NCI-H1417 (cell line): ENCODE data around the gene USP35.
"Not testable (repeated sequence)": the region's sequence is repeated elsewhere in the genome, so short reads cannot be mapped to it uniquely, and the experiment has no call there.

Source experiments
- DNase-seq, 3 experiments: peaks; one replicate each; lab custom pipeline; 2025; lab: John Stamatoyannopoulos, UW

Gene USP35

DNA sequence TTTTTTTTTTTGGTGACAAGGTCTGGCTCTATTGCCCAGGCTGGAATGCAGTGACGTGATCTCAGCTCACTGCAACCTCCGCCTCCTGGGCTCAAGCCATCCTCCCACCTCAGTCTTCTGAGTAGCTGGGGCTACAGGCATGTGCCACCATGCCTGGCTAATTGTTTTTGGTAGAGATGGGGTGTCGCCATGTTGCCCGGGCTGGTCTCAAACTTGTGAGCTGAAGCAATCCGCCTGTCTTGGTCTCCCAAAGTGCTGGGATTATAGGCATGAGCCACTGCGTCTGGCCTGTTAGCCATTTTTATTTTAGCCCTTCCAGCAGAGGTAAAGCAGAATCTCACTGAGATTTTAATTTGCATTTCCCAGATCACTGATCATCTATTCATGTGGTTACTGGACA lies 44.3 kb downstream of the USP35 start:
- DNase-seq: not testable (repeated sequence)

DNA sequence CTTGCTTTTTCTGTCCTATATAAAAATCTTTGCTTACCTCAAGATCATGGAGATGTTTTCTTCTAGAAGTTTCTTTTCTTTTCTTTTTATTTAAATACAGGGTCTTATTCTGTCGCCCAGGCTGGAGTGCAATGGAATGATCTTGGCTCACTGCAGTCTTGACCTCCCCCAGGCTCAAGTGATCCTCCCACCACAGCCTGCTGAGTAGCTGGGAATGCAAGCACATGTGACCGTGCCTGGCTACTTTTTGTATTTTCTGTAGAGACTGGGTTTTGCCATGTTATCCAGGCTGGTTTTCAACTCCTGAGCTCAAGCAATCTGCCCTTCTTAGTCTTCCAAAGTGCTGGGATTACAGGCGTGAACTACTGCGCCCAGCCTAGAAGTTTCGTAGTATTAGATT lies 45.3 kb downstream of the USP35 start:
- DNase-seq: no peak

DNA sequence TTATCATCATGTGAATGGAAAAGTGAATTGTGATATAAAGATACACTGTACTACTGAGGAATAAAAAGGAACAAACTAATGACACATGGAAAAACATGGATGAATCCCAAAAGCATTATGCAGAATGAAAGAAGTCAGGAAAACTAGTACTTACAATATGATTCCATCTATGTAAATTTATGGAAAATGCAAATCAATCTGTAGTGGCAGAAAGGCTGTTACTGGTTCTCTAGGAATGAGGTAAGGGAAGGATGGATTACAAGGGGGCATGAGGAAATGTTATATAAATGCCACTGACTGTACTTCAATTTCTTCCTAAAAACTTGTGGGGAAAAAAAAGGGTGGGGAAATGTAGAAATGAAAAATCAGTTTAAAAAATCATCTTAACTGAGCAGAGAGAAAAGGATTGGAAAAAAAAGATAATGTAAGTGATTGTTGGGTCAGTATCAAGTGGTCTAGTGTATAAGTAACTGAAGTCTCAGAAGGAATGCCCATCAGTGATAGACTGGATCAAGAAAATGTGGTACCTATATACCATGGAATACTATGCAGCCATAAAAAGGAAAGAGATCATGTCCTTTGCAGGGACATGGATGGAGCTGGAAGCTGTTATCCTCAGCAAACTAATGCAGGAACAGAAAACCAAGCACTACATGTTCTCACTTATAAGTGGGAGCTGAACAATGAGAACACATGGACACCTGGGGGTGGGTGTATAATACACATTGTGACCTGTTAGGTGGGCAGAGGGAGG lies 48.8 kb downstream of the USP35 start:
- DNase-seq: no peak

DNA sequence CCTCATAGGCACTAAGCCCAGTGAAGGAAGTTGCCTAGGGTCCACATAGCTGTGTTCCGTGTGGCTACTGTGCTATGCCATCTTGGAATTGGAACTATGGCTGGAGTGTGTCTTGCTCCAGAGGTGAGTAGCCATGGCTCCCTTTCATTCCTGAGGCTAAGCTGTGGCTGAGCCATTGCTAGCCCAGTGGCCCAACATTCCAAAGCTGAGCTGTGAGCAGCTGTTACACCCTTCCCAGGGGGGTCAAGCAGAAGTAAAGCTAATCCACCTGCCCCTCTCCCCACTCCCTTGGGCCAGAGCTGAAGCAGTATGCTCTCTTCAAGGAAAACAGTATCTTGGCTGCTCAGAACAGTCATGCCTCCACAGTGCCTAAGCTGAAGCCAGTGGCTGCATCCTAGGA lies 51.1 kb downstream of the USP35 start:
- DNase-seq: no peak

DNA sequence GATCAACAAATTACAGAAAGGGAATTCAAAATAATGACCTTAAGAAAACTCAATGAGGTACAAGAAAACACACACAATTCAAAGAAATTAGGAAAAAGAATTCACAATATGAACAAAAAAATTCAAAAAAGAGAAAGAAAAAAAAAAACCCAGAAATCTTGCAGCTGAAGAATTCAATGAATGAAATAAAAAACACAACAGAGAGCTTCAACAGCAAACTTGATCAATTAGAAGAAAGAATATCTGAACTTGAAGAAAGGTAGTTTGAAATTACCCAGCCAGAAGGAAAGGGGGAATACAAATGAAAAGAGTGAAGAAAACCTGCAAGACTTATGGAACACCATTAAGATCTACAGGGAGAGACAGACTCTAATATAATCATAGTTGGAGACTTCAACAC lies 52.8 kb downstream of the USP35 start:
- no peak for DNase-seq

DNA sequence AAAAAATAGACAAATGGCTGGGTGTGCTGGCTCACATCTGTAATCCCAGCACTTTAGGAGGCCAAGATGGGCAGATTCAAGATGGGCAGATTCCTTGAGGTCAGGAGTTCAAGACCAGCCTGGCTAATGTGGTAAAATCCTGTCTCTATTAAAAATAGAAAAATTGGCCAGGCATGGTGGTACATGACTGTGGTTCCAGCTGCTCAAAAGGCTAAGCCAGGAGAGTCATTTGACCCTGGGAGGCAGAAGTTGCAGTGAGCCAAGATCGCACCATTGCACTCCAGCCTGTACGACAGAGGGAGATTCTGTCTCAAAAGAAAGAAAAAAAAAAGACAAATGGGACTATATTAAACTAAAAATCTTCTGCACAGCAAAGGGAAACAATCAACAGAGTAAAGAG lies 55.4 kb downstream of the USP35 start:
- DNase-seq: no peak

DNA sequence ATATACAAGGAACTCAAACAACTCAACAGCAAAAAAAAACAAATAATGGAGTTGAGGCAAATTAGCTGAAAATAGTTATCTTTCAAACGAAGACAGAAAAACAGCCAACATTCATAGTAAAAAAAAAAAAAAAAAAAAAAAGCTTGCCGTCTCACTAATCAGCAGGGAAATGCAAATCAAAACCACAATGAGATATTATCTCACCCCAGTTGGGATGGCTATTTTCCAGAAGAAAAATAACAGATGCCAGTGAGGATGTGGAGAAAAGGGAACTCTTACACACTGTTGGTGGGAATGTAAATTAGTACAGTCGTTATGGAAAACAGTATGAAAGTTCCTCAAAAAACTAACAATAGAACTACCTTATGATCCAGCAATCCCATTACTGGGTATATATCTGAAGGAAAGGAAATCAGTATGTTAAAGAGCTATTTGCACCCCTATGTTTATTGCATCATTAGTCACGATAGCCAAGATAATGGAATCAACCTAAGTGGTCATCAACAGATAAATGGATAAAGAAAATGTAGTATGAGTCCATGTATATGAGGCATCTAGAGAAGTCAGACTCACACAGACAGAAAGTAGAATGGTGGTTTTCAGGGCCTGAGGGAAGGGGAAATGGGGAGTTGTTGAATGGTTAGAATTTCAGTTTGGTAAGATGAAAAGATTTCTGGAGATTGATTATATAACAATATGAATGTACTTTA lies 56.0 kb downstream of the USP35 start:
- DNase-seq: no peak

DNA sequence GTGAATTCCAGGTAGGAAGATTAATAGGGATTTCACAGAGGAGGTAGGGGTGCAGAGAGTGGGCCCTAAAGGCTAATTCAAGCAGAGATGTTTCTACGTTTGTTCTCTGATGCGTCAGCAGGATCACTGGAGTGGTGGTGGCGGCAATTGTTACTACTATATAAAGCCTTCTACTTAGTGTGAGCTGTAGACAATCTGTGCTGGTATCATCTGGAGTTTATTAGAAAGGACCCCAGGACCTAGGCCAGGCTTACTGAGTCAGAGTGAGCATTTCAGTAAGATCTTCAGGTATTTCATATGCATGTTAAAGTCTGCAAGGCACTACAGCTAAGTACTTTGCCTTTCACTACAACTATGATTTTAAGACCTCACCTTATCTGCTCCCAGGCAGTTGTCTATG lies 59.5 kb downstream of the USP35 start:
- DNase-seq: no peak

DNA sequence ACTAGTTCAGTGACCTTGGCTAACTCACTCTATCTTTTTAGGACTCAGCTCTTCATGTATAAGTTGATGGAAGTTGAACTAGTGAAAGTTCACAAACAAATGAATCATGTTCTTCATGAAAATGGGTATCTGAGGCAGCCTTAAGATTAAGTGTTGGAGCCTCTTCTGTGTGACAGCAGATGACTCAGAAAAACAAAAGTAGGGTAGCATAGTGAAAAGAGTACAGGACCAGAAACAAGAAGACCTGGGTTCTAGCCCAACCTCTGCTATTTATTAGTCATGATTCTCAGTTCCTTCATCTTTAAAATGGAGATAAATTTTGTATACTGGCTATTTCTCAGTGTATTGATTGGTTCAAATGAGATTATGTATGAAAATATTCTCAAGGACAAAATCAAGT lies 60.2 kb downstream of the USP35 start:
- DNase-seq: no peak

DNA sequence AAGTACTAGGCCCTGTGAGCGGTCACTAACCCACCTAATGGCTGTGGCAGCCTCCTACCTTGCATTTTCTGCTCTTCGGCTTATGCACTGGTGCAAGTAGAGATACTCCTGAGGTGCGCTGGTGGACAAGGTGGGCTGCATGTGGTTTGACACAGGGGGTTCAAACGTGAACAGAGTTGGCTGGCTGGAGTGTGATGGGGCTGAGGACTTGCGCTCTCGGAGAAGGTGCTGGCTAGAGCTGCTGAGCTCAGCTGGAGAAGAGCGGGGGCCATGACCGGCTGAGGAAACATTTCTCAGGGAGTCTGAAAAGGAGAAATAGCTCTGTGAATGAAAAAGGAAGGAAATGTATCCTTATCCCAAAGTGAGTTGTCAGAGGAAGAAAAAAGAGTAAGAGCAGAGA lies 61.4 kb downstream of the USP35 start:
- DNase-seq: no peak

DNA sequence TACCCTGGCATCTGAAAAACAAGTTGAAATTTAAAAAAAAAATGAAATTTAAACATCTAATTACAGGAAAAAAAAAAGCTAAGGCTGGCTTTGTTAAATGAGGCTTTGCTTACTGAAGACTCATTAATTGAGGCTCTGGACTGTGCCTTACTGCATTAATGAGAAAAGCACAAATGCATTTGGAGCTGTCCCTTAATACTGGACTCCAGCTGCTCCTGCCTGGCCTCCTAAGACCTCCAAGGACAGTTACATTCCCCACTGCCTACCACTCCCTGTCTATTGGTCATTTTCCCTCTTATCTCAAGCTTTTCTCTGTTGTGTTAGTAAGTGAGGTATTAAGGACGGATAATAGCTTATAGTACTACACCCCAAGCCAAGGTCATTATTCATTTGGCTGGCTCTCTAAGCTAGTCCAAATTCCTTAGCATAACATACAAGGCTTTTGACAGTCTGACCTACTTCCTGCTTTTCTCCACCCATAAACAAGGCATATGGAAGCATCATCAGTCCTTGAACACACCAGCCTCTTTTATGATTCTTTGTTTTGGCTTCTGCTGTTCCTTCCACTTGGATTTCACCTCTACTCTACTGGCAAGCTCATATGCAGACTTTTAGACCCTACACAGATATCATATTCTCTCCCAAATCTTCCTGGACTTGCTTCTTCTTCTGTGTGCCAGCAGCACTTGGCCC lies 62.5 kb downstream of the USP35 start:
- no peak for DNase-seq

DNA sequence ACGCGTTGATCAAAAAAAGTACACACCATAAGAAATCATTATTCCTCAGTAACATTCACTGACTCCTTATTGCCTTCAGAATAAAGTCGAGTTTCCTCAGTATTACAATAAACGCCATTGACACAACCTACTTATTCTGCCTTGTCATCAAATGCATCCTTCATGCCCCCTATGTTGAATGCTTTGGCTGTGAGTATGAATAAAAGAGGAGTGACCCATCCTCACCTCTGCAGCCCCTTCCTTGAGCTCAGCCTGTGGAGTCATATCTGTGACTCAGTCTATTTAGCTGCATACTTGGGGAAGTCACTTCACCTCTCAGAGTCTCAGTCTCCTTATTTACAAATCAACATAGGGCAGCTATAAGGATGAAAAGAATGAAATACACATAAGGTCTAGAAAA lies 65.1 kb downstream of the USP35 start:
- DNase-seq: no peak

DNA sequence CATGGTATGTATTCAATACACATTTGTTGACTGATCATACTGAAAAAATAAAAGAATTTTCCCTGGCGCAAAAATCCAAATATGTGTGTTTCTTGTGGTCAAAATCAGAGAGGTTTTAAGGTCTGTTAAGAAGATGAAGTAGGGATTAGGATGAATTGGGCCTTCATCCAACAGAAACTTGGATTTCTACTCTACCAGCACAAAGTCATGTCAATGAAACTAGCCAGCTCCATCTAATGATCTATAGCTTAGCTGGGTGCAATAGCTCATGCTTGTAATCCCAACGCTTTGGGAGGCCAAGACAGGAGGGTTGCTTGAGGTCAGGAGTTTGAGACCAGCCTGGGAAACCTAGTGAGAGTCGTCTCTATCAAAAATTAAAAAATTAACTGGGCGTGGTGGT lies 65.5 kb downstream of the USP35 start:
- DNase-seq: no peak

DNA sequence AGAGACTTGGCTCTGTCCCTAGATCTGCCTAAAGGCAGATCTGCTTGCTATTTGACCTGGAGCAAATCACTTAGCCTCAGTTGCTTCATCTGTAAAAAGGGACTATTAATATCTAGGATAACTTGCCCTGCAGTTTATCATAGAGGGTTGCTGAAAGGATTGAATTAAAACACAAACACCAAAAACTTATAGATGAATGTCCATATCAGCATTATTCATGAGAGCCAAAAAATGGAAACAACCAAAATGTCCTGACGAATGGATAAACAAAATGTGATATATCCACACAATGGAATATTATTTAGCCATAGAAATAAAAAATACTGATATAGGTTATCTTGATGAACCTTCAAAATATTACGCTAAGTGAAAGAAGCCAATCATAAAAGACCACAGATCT lies 67.2 kb downstream of the USP35 start:
- DNase-seq: no peak

DNA sequence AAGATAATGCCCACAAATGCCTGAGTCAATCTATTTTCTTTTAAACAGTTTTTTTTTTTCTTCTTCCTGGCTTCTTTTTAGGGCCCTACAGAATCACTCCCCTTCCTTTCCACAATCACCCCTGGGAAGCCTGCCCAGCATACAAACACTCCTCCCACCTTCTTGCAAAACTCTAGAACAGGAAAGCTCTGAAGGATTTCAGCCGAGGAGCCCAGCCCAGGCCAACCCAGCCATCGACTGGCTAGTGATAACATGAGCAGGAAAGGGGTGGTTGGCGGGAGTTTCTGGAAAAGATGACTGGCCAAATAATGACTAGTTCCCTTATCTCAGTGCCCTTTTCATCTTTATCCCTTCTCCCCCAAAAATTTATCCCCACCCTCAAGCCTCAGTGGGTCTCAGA lies 68.2 kb downstream of the USP35 start:
- DNase-seq: no peak

DNA sequence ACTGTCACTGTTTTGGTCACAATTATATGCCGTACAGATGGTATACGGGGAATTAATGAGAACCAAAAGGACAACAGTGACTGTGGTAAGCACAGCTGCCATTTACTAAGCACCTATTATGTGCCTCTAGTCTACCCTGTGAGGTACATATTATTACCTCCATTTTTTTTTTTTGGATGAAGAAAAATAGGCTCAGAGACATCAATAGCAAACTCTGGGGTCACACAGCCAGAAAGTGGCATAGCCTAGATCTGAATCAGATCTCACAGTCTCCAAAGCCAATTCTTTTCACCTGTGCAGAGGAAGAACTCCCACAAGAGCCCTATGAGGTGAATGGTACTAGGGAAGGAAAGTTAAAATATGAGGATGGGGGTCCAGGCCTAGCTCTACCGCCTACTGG lies 68.9 kb downstream of the USP35 start:
- no peak for DNase-seq

DNA sequence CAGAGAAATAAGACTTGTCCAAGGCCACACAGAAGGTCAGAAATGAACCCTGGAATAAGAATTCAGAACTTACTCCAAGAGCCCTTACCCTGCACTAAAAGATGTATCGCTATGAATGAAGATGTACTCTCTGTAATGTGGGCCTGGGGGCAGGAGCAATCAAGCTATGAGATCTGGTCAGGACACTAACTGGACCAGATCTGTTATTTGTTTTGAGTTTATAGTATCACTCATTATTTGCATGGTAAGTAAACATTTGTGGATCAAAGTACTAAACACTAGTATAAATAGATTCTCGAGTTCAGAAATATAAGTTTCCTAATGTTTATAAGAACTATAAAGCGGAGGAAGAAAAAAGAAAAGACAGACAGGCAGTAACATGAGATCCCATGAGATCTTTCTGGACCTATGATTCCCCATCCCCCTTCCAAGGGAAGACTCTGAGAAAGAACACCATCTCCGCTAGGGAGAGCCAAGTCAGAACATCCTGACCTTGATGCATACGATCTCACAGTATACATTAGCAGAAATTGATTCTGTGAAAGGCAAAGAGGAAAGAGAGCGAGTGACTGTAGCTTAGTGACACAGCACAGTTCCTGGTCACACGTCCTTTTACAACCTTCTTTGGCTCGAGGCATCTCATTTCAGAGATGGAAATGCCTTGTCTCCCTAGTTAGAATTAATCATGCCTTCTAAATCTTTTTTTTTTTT lies 71.2 kb downstream of the USP35 start:
- no peak for DNase-seq

DNA sequence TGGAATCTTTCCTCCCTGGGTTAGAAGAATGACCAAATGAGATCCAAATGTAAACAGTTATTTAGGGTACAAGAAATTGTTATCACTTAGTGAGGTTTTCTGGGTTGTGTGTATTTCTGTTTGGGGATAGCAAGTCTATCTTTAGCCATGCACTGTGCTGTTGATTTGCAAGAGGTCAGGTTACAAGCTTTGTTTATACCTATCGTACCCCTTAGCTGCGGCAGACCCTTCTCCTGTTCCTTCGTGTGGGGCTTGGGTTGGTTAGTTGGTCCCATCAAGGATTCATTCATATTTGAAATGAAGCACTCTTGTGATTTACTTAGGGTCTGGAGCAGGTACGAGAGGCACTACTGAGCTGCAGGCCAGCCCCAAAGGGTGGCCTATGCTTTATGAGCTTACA lies 72.6 kb downstream of the USP35 start:
- peak in 1 of 3 experiments; percentile 16 for DNase-seq

DNA sequence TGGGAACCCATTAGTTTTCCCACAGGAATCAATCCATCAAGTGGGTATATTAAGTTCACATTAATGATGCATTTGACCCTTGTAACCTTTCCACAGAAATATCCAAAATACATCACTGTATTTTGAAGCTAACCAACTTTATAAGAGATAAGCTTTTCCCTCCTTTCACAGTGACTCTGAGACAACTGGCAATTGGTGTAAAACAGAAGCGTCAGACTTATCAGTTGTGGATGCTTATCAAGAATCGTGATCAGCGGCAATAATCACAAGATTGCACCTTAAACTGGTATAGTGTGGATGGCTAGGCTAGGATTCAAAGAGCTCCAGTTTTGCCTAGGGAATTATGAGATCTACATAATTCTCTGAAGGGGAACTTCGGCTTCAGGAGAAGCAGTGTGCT lies 73.1 kb downstream of the USP35 start:
- DNase-seq: no peak

DNA sequence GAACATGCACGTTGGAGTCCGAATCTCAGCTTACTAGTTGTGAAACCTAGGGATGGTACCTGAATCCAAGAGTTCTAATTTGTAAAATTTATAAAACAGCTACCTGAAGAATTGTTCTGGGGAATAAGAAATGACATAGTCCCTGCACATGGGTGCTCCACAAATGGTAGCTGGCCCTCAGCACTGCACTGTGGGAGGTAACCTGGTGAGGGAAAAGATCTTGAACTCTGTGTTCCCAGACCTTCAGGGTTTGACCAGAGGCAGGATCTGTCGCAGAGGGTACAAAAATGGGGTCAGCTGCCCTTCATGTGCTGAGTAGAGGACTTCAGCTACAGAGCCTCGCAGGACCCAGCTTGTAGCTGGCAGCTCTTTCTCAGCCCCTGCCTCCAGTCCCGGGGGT lies 73.5 kb downstream of the USP35 start:
- DNase-seq: no peak

DNA sequence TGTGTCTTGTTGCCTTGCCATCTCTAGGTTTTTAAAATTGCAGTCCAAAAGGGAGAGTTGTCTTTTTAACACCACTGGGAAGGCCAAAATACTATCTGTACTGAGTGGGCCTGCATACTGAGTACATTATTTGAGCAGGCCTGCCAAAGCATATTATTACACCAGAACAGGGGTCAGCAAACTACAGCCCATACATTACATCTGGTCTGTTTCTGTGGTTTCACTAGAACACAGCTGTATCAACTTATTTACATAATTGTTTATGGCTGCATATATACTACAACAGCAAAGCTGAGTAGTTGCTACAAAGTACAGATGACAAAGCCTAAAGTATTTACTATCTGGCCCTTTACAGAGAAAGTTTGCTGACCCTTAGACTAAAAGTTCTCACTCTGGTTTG lies 74.0 kb downstream of the USP35 start:
- DNase-seq: no peak
